Suppressor macrophage treated with lipopolysaccharide for 4 hours (primary cell): ENCODE data around the gene COL27A1.
"Not testable (repeated sequence)": the region's sequence is repeated elsewhere in the genome, so short reads cannot be mapped to it uniquely, and the experiment has no call there.

Experiments used
- DNase-seq: peaks from one replicate; pipeline ENCODE4 v3.0.0-alpha.2; 2020

Gene COL27A1

DNA sequence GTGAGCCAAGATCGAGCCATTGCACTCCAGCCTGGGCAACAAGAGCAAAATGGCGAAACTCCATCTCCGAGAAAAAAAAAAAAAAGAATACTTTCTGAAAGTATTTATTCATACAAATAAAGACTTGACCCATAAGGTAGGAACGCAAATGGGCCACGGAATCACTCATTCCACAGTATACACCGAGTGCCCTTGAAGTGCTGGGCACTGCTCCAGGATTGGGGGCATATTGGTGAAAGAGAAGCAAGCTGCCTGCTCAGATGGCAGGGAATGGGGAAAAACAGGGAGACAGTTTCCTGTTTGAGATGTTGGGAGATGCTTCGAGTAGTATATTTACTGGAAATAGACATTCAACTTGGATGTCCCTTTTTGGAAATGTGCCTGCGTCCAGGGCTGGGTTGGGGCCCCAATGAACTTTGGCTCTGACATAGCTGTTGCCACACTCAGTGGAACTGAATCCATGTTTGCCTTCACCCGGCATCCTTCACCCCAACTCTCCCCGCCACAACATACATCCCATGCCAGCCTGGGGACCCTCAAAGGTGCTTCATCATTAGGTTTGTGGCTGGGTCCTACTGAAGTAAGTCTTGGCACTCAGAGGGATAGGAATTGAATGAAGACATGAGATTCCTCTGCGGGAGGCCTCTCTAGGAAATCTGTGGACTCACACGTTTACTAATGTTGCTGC, 173.7 kb downstream of the COL27A1 start:
- not testable (repeated sequence) for DNase-seq

DNA sequence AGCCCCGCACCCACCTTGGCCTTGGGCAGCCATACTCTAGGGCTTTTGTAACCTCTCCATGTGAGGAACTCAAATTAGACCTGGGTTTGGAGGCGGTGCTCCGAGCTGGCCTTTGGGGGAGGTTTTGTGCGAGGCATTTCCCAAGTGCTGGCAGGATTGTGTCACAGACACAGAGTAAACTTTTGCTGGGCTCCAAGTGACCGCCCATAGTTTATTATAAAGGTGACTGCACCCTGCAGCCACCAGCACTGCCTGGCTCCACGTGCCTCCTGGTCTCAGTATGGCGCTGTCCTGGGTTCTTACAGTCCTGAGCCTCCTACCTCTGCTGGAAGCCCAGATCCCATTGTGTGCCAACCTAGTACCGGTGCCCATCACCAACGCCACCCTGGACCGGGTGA, 174.3 kb downstream of the COL27A1 start, which contains the start of gene ORM2:
ORM2 (plus strand) TSS at position 245 of the 398 bp plus-strand sequence; CDS start at position 281, 36 bp downstream.
- DNase-seq: not testable (repeated sequence)

DNA sequence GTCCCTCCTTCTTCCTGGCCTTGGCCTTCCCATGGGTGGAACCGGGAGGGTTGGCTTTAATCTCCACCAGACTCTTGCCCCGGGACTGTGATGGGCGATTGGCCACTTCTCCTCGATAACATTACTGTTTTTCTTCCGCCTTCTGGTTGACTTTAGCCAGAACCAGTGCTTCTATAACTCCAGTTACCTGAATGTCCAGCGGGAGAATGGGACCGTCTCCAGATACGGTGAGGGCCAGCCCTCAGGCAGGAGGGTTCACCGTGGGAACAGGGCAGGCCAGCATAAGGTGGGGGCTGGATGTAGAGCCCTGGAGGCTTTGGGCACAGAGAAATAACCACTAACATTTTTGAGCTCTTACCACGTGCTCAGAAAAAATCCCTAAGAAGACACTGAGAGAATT, 175.3 kb downstream of the COL27A1 start:
- DNase-seq: no peak

DNA sequence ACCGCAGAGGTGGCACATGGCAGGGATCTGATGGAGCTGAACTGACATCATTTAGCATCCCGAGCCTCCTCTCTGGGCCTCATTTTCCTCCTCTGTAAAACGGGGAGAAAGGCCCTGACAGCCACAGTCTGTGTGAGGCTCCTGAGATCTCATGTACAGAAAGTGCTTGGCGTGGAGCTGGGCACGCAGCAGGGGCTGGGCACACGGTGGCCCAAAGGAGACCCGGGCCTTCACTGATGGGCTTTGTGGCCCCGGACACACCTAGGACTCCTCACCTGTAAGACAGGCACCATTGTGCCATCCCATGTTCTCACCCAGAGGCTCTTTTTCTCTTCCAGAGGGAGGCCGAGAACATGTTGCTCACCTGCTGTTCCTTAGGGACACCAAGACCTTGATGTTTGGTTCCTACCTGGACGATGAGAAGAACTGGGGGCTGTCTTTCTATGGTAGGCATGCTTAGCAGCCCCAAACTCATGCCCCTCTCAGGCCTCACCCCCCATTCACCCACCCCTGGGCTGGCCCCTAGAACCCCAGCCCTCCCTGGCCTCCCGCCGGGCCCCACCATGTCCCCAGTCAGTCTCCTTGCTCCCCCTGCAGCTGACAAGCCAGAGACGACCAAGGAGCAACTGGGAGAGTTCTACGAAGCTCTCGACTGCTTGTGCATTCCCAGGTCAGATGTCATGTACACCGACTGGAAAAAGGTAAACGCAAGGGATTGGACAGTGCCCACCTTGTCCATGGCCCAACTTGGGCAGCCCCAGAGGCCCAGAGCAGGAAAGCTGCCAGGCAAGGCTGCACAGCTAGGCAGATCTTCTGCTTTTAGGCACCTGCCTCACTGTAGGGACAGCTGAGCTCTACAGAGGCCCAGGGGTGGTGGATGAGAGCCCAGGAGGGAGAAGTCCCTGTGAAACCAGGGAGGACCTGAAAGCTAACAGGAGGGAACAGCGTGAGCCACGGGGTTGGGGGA, 176.2 kb downstream of the COL27A1 start:
- DNase-seq: not testable (repeated sequence)

DNA sequence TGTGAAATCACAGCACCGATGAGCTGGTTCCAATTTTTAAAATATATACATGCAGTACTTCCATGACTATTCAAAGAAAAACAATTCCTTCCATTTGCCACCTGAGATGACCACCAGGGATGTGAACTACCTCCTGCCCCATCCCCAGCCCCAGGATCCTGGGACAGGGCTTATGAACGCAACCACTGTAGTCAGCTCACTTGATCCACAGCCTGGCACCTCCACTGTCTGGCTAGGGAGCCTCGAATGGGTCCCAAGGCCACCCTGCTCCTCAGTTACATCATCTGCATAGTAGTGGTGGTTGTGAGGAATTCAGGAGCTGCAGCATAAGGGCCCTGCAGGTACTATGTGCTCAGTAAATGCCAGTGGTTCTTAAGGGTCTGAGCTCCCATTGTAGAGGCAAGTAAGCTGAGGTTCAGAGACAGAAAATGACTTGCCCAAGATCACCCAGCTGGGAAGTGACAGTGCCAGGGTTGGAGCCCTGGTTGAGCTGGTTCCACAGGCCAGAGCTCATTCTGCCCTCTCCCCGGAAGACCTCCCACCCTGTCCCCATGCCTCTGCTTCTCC, 177.2 kb downstream of the COL27A1 start:
- DNase-seq: not testable (repeated sequence)

DNA sequence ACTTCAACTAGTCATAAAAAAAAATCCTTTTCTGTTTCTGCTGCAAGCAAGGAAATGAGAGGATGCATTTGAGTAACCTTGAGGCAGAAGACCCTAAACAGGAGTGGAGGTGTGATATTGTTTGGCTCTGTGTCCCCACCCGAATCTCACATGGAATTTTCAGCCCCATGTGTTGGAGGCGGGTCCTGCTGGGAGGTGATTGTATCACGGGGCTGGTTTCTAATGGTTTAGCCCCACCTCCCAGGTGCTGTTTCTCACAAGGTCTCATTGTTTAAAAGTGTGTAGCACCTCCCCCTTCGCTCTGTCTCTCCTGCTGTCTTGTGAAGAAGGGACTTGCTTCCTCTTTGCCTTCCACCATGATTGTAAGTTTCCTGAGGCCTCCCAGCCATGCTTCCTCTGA, 178.4 kb downstream of the COL27A1 start:
- DNase-seq: not testable (repeated sequence)

DNA sequence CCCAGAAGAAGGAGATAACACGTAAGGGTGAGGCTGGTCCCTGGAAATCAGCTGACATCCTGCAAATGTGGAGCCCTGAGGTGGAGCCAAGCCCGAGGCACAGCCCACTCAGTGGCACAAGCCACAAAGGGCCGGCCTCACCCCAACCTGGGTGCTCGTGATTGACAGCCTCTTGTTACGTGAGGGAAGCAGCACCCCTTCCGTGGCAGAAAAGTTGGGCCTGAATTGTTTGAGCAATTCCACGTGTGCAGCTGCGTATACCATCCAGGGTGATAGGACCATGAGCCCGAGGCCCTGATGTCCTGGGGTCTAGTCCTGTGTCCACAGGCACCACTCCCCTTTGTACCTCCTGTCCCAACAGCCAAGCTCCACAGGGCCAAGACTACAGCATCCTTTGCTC, 179.2 kb downstream of the COL27A1 start:
- no peak for DNase-seq

DNA sequence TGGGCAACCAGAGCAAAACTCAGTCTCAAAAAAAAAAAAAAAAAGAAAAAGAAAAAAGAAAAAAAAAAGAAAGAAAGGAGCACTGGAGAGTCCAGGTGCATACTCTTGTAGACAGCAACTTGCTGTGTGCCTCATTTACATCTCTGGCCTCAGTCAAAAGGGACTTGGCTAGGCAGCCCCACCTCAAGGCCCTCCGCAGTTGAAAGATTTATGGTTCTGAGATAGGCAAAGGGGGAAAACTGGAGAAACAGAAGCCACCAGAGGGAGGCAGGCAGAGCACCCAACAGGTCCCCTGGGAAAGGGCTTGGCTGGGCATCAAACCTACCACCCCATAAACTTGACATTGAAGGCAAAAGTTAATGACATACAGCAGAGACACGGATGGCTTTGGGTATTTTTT, 180.4 kb downstream of the COL27A1 start:
- DNase-seq: no peak

DNA sequence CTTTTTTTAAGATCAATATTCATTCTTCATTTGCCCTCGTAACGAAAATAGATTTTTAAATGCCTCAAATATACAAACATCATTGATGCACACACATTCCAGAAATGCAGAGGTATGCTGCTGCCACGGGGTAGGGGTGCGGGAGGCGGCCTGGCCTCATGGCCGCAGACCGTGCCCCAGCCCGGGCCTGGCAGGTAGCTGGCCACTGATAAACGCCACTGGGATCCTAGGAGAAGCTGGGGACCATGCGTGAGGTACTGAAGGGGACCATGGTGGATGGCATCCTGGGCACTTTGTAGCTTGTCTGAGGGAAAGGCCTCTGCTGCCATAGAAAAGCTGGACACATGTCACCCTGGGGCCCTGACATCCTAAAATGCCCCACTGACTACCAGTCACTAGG, 180.8 kb downstream of the COL27A1 start:
- no peak for DNase-seq

DNA sequence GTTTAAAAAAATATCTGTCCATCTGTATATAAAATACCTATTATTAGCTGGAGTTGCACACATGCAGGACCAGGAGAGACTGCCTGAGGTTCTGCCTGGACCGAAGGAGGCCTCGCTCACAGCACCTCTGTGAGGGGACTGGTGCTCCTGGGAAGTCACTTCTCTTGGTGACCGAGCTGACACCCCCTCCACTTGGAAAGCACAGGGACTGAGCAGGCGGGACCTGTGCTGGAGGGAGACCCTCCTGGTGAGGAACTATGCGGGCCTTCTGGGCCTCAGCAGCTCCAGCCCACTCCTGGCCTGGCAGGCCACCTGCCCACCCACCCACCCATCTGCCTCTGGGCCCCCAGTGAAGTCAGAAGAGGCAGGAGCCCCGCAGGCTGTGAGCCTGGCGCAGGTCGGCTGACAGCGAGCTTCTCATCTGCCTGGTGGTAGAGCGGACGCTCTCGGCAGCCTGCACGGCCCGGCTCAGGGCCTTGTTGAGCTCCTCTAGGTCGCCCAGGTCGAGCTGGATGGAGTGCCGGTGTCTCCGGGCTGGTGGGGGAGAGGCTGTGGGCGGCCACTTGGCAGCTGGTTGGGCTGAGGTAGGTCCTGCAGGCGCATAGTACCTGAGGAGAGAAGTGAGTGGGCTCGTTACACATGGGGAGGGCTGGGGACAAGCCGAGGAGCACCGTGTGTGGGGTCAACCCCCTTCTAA, 181.5 kb downstream of the COL27A1 start:
- DNase-seq: no peak

DNA sequence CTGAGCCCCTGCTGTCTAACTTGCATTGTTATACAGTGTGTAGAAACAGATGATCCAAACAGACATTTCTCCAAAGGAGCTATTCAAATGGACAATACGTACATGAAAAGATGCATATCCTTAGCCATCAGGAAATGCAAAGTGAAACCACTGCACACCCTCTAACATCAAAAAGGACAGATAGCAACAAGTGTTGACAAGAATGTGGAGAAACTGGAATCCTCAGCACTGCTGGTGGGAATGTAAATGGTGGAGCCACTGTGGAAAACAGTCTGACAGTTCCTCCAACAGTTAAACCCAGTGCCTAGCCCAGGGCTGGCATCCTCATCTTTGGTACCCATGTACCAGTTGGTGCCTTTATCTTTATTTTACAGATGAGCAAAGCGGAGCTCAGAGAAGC, 182.8 kb downstream of the COL27A1 start:
- no peak for DNase-seq

DNA sequence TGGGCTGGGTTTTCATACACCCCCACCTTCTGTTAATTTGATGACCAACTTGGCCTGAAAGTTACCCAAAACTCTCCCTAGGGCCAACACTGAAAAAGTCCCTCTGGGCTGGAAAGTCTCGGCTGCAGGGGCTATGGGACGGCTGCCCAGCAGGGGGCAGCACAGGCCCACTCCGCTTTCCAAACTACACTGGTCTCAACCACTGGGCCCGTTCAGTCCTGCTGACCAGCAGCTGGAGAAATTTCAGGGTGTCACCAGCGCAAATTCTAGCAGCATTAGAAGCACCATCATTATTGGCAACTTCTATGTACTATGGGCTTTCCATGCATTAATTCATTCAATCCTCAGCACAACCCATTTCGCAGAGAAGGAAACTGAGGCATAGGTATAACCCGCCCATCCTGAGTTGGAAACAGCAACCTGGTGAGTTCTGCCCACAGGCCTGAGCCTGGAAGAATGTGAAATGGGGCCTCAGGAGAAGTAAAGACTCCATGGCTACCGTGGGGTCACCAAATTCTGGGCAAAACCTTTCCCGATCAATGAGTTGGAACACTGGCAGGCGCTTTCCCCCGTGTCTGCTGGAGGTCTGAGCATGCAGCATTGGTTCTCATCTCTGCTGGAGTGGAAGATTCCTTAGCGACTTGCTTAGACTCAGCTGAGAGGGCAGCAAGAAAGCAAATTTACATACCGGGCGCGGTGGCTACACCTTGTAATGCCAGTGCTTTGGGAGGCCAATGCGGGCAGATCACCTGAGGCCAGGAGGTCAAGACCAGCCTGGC, 184.0 kb downstream of the COL27A1 start:
- peak; percentile 75 for DNase-seq

DNA sequence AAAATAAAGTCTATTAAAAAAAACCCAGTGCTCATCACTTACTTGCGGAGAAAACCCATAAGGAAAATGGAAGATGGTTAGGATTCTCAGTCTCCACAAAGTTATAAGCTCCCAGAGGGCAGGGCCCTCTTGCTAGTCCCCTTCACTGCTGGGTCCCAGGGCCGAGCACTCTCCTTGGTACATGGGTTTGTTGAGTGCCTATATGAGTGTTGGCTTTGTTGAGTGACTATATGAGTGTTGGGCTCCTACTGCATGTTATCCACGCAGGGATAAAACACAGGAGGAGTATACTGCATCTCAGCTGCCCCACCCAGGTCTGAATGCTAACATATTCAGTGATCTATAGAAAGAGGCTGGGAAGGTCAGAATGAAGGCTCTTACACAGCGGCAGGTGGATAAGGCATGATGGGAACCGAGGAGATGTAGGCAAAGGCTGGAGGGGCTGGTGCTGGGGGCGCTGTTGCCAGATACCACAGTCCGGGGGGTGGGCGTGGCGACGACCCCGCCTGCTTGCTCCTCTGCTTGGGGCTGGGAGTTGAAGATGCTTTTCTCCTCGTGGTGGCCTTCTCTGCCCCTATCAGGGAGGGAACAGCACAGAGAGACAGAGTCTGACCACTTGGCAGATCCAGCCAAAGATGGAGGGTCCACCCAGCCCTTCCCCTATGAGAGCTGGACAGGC, 186.0 kb downstream of the COL27A1 start:
- DNase-seq: no peak

DNA sequence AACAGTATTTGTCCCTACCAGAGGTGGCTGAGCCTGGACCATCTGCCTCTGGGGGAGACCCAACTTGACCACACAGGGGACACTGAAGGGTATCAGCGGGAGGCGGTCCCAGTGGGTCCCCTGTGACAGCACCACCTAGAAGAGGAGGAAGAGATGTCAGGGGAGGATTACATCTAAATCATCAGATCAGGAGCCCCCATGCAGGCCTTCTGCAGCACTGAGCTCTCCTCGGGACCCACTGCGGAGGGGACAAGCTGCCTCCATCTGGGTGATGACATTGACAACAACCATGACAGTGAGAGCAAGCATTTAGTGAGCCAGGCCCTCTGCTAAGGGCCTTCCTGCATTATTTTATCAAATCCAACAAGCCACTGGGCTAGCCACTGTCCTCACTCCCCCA, 186.7 kb downstream of the COL27A1 start:
- DNase-seq: no peak

DNA sequence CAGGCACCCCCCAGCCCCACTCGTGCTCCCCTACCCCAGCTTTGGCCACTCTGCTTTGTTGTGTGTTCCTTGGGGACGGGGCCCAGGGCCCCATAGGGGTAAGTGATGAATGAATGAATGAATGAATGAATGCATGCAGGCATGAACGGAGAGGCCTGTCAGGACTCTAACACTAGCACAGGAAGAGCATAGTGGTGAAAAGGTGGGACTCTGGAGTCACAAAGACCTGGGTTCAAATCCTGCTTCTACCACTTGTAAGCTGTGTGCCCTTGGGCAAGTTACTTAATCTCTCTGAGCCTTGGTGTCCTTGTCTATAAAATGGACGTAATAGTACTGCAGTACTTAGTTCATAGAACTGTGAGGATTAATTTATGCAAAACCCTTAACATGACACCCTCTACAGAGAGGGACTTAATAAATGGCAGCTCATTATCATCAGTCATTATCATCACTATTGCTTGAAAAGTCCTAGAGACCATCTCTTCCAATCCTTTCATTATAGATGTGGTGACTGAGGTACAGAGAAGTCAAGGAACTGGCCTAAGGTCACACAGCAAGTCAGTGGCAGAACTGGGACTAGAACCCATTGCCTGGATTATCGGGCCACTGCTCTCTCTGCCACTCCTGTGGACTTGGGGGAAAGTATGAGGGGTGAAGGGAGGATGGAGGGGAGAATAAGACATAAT, 187.6 kb downstream of the COL27A1 start:
- DNase-seq: no peak

DNA sequence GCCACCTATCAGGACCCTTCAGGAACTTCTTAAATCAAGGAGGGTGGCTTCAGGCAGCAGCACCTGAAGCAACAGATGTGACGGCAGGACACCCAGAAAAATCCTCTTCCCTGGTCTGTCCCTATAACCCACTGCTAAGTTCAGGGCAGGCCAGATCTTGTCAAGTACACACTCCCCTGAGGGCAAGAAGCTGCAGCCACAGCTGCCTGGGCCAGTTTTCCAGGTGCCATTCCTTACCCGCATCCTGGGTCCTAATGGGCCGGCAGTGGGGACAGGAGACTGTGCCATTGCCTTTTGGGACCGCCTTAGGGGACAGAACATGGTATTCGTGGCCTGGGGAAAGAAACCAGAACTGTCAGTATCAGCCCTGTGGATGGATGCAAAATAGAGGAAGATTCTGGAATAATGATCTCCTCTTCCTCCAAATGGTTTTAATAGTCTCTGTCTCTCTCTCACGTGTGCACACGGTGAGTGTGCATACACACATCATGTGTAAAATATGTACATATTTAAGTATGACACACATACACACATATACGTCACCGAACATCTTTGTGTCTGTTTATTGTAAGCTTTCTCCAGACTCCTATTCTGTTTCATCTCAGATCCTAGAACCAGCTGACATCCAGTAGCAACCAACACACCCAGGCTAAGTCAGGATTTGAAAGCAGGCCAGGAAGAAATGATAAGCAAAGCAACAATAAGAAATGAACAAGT, 188.3 kb downstream of the COL27A1 start:
- no peak for DNase-seq

DNA sequence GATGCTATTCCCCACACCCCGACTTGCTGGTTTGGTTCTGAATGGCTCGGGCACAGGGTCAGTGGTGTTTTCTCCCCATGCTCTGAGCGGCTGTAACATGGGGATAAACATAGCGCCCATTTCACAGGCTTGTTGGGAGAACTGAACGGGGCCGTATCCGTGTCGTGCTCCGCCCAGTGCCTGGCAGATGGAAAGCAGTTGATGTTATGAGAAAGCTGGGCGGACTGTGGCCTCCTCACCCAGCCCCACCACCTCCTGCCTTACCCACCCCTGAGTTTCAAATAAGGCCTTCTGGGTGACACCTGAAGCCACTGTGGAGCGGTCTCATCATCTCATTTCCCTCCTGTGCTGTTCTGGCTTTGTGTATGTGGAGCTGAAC, 188.8 kb downstream of the COL27A1 start:
- no peak for DNase-seq

DNA sequence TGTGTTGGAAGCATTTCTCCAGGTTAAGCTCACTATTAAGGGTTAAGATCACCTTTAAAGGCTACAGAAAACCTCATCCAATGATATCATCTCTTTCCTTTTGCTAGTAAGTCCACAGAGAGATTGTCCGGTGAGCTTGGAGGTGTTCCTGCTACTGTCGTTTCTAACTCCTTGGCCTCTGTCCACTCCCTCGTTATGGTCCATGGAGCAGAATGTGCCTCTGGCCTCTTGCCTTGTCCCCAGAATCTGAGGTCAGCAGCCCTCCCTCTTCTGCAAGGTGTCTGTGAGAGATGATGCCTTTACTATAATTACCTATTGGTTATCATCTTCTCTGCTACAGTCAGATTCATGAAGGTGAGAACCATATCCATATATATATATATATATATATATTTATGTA, 189.4 kb downstream of the COL27A1 start:
- no peak for DNase-seq

DNA sequence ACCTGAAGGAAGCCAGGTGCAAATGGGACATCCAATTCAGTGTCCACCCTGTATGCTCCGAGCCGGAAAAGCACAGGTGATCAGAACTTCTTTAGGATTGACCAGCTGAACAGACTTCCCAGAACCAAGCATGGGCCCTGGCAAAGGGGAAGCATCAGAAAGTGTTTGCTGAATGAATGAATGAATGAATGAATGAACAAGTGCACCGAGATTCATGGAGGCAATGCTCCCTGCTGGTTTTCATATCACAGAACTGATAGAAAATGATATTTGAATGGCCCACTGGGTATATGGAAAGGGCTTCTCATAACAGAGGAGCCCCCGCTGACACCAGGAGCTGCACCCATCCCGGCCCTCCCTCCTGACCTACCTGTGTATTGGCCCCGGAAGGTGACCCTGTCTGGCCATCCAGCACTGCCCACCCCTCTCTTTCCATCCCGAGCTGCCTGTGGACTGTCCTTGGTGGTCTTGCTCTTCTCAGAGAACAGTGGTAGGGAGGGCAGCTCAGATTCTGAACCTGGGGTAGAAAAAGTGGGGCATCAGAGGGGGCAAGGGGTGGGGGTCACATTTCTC, 190.2 kb downstream of the COL27A1 start:
- no peak for DNase-seq

DNA sequence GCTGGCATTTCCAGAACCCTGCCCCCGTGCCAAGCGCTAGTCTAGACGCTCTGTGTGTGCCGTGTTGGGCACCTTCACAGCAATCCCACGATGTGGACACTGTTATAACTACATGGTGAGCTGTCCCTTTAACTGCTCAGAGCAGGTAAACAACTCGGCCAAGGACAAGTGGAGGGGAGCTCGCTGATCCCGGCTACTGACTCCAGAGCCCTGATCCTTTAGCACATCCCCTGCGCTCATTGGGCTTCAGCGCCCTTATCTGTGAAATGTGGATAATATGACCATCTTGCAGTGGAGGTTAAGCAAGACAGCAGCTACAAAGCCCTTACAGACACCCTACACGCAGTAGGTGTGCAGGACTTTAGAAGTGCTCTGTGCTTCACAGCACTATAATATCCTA, 190.8 kb downstream of the COL27A1 start:
- no peak for DNase-seq
